Gastrocnemius medialis (tissue), 4 donors: ENCODE data around the gene POMT2. TPM values are rescaled to one million over a fixed set of nuclear protein-coding genes. Genes with fewer than 3 reads are reported as not detected.

Experiments
- ATAC-seq, 2 donors: fragments of 150-250 bp; one replicate each; pipeline ENCODE4 v1.9.1; 2016
- DNase-seq, 2 donors: peaks; one replicate each; pipeline ENCODE4 v3.0.0-alpha.2; 2019
- H3K27ac ChIP-seq, 4 donors: fragments of 200-600 bp; sonication (generic); 1 replicate in 1 of 4; 2 replicates in 3 of 4; pipeline ENCODE4 v1.5.1; 2016 to 2018; ENCODE audit warnings: mild to moderate bottlenecking in 2 of 4, moderate library complexity in 1 of 4
- H3K27me3 ChIP-seq, 3 donors: fragments of 200-600 bp; sonication (generic) in 2 of 3; 1 replicate in 1 of 3; 2 replicates in 2 of 3; pipeline versions ENCODE4 v1.5.1 to v1.6.0; 2016 to 2019; ENCODE audit warnings: mild to moderate bottlenecking in 1 of 3, moderate library complexity in 1 of 3
- H3K36me3 ChIP-seq, 2 donors: fragments of 200-600 bp; sonication (generic) in 1 of 2; one replicate each; pipeline ENCODE4 v1.5.1; 2017 to 2018
- H3K4me1 ChIP-seq, 2 donors: fragments of 200-600 bp; sonication (generic) in 1 of 2; one replicate each; pipeline ENCODE4 v1.5.1; 2016 to 2017; ENCODE audit warnings: mild to moderate bottlenecking in 2 of 2
- H3K4me3 ChIP-seq, 4 donors: fragments of 200-600 bp; sonication (generic) in 3 of 4; 1 replicate in 1 of 4; 2 replicates in 3 of 4; pipeline ENCODE4 v1.5.1; 2016 to 2019; ENCODE audit warnings: mild to moderate bottlenecking in 2 of 4
- H3K9me3 ChIP-seq, 3 donors: fragments of 200-600 bp; sonication (generic) in 2 of 3; 1 replicate in 1 of 3; 2 replicates in 2 of 3; pipeline ENCODE4 v1.5.1; 2016 to 2019
- POLR2A ChIP-seq, 2 donors: fragments of 450-650 bp; IDR thresholded peaks; one replicate each; pipeline ENCODE4 v1.6.1; 2017; ENCODE audit warnings: antibody characterized with exemption in 2 of 2, mild to moderate bottlenecking in 2 of 2, moderate library complexity in 2 of 2
- in situ Hi-C, 4 donors: fragments of 200-750 bp; cut with MboI; loops; one replicate each; pipeline versions ENCODE4 v1.15.0 to v1.8.0; 2017; ENCODE audit warnings: low sequenced_read_pairs in 4 of 4
- intact Hi-C: fragments of 100-400 bp; cut with DNase I; formaldehyde crosslinking; loops from one replicate; pipeline ENCODE4 v1.15.1; 2023; ENCODE audit warnings: low total_unique reads
- total RNA-seq, 4 donors: library from RNA; depleted of rRNA; stranded (reverse); fragments of >200 nt; gene quantifications; one replicate each; pipeline versions ENCODE4 v1.1.0 to v1.2.3, GENCODE V29; 2016
- TF ChIP-seq, protein P1 (sequence below), 5 experiments: fragments of 450-650 bp in 3 of 5; fragments of 200-600 bp in 2 of 5; sonication (generic) in 2 of 5; IDR thresholded peaks in 4 of 5; conservative IDR thresholded peaks in 1 of 5; 1 replicate in 4 of 5; 2 replicates in 1 of 5; pipeline ENCODE4 v1.5.1; 2016 to 2019; ENCODE audit warnings: antibody characterized with exemption in 5 of 5, mild to moderate bottlenecking in 3 of 5, moderate library complexity in 3 of 5

The POMT2 gene
- total RNA-seq, 4 donors from 2014 or later, result 27.0 to 33.2 (median 28.9) TPM

DNA sequence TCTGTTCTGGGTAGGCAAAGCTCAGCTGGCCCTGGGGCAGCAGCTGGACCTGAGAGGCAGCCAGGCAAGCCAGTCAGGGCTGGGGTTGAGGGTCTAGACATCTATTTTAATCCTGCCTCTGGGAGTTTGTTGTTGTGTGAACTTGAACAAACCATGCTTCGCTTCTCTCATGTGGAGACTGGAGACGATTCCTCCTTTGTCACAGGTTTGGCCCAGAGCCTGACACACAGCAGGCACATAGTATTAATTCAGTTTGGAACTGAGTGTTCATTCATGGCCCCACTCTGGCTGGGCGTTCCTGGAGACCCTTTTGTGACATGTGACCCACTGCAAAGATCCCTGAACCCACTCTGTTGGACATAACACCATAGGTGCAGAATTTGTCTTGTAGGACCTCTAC is 89.0 kb downstream of the POMT2 start:
- Histone ChIP-seq H3K27ac (no peak overlapping the region), H3K4me1 (no peaks in the 10 kb centered on the region), H3K27me3 (no peaks in the 10 kb centered on the region), H3K9me3 (no peaks in the 10 kb centered on the region), H3K36me3 (no peaks in the 10 kb centered on the region), H3K4me3 (no peak overlapping the region)
- TF ChIP-seq POLR2A (IDR thresholded peaks at IDR 0.05), result no peak
- TF ChIP-seq, protein P1, sequence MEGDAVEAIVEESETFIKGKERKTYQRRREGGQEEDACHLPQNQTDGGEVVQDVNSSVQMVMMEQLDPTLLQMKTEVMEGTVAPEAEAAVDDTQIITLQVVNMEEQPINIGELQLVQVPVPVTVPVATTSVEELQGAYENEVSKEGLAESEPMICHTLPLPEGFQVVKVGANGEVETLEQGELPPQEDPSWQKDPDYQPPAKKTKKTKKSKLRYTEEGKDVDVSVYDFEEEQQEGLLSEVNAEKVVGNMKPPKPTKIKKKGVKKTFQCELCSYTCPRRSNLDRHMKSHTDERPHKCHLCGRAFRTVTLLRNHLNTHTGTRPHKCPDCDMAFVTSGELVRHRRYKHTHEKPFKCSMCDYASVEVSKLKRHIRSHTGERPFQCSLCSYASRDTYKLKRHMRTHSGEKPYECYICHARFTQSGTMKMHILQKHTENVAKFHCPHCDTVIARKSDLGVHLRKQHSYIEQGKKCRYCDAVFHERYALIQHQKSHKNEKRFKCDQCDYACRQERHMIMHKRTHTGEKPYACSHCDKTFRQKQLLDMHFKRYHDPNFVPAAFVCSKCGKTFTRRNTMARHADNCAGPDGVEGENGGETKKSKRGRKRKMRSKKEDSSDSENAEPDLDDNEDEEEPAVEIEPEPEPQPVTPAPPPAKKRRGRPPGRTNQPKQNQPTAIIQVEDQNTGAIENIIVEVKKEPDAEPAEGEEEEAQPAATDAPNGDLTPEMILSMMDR (IDR thresholded peaks at IDR 0.05 in 4 of 5, conservative IDR thresholded peaks at IDR 0.05 in 1 of 5), result no peak
- ATAC-seq, result no peak
- in situ Hi-C loops (no loop called here), intact Hi-C loops (no loop called here)
- DNase-seq, result no peak

DNA sequence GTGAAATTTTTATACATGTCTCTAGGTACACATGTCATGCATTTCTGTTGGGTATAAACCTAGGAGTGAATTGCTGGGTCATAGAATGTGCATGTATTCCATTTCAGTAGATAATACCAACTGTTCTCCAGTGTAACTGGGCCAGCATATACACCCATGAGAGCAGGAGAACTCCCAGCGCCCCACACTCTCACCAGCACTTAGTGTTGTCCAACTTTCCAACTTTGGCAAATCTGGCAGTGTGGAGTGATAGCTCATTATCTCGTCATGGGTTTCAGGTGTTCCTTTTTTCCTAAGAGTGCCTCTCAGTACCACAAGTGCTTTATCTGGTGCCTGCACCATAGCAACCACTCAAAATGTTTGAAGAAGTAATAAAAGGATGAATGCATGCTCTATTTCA is 89.8 kb downstream of the POMT2 start:
- intact Hi-C loops, result no loop called here

DNA sequence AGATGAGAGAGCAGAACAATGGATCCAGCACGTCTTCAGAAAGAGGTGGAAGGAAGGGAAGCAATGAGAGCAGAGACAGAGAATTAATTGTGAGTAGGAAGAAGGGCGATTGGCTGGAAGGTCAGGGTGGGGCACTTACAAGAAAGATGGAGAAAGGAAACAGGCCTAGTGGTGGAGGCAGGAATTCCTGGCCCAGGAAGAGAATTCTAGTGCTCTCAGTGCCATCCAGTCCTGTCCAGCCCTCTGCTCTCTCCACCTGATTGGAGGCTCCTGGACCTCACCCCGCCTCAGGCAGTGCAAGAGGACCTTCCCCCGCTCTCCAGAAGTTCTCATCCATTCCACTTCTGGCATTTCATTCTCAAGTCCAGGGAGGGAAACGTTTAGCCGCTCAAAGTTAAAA is 92.6 kb downstream of the POMT2 start:
- Histone ChIP-seq H3K4me1 (no peaks in the 10 kb centered on the region), H3K27me3 (no peaks in the 10 kb centered on the region), H3K27ac (no peak overlapping the region), H3K4me3 (no peak overlapping the region), H3K9me3 (no peaks in the 10 kb centered on the region), H3K36me3 (no peaks in the 10 kb centered on the region)
- DNase-seq (no peak), ATAC-seq (no peak)
- in situ Hi-C loops (no loop called here), intact Hi-C loops (no loop called here)
- TF ChIP-seq, protein P1 (IDR thresholded peaks at IDR 0.05 in 4 of 5, conservative IDR thresholded peaks at IDR 0.05 in 1 of 5), result no peak
- no peak for TF ChIP-seq POLR2A (IDR thresholded peaks at IDR 0.05)

More for the DNA sequence above, 89.8 kb downstream of the POMT2 start:
- Histone ChIP-seq H3K27ac (no peak overlapping the region), H3K36me3 (no peaks in the 10 kb centered on the region), H3K4me1 (no peaks in the 10 kb centered on the region), H3K4me3 (no peak overlapping the region), H3K9me3 (no peaks in the 10 kb centered on the region), H3K27me3 (no peaks in the 10 kb centered on the region)
- in situ Hi-C loops, result no loop called here
- no peak for ATAC-seq
- DNase-seq, result no peak
- TF ChIP-seq, protein P1 (IDR thresholded peaks at IDR 0.05 in 4 of 5, conservative IDR thresholded peaks at IDR 0.05 in 1 of 5), result no peak
- no peak for TF ChIP-seq POLR2A (IDR thresholded peaks at IDR 0.05)

DNA sequence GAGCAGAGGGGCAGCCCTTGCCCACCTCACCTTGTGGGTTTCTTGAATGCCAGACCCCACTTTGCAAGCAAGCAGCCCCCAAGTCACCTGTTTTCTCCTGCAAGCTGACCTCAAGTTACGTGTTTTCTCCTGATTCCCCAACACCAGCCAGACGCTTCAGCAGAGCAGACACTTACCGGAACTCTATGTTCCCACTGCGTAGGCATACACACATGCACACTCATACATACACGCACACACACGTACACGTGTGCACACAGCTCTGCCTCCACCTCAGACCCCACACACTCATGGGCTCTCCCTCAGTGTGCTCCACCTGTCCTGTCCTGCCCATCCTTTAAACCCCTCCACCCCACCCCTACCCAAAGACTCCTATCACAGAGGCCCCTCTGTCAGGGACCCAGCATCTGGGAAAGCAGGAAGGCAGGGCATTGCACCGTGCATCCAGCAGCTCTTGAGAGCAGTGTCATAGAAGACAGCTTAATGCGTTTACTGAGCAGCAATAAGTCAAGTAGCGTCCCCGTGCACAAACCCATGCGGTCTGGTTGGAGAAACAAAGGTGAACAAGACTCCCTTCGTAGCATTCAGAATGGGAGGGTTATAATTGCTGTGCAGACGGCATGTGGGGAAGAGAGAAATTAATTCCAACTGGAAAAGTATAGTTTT is 94.7 kb downstream of the POMT2 start:
- intact Hi-C loops, result no loop called here
- Histone ChIP-seq H3K4me3 (no peak overlapping the region), H3K27me3 (peaks cover 0 to 3% (median 0%) of the 10 kb centered on the region in 3 donors), H3K36me3 (no peaks in the 10 kb centered on the region), H3K4me1 (no peaks in the 10 kb centered on the region), H3K27ac (no peak overlapping the region), H3K9me3 (no peaks in the 10 kb centered on the region)
- DNase-seq (no peak), ATAC-seq (no peak)
- TF ChIP-seq, protein P1 (IDR thresholded peaks at IDR 0.05 in 4 of 5, conservative IDR thresholded peaks at IDR 0.05 in 1 of 5), result no peak
- TF ChIP-seq POLR2A (IDR thresholded peaks at IDR 0.05), result no peak
- in situ Hi-C loops, result no loop called here

DNA sequence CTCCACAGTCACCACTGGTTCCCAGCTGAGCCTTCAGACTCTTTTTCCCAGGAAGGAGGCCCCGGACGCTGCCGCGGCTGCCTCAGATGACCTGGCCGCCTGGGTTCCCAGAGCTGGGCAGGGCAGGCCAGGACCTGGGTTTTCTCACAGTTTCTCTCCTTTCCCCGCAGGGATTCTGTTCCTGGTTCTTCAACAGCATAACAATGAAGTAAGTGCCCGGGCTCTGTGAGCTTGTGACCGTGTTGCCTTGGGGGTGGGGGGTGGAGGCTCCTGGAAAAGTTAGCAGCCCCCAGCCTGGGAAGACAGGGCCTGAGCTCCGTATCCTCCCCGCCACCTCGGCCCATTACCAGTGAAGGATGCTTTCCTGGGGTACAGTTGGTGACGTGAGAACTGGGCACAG is 95.4 kb downstream of the POMT2 start:
- Histone ChIP-seq H3K27me3 (peaks cover 0 to 3% (median 0%) of the 10 kb centered on the region in 3 donors), H3K4me1 (no peaks in the 10 kb centered on the region), H3K4me3 (no peak overlapping the region), H3K36me3 (no peaks in the 10 kb centered on the region), H3K27ac (no peak overlapping the region), H3K9me3 (no peaks in the 10 kb centered on the region)
- DNase-seq (no peak), ATAC-seq (no peak)
- intact Hi-C loops, result no loop called here
- TF ChIP-seq, protein P1 (IDR thresholded peaks at IDR 0.05 in 4 of 5, conservative IDR thresholded peaks at IDR 0.05 in 1 of 5), result no peak
- no peak for TF ChIP-seq POLR2A (IDR thresholded peaks at IDR 0.05)
- in situ Hi-C loops, result no loop called here
